Uterus (tissue), 4 donors: ENCODE data around the gene UBA52. TPM values are rescaled to one million over a fixed set of nuclear protein-coding genes. Genes with fewer than 3 reads are reported as not detected.

Experiments used
- DNase-seq, 2 donors: peaks; one replicate each; pipeline ENCODE4 v3.0.0-alpha.2; 2019 to 2020
- H3K27ac ChIP-seq, 2 donors: fragments of 200-600 bp; sonication (generic); 1 replicate in 1 of 2; 2 replicates in 1 of 2; pipeline ENCODE4 v1.5.1; 2016 to 2018
- H3K27me3 ChIP-seq, 2 donors: fragments of 200-600 bp; sonication (generic); one replicate each; pipeline ENCODE4 v1.5.1; 2018 to 2019; ENCODE audit warnings: control low read depth in 1 of 2
- H3K36me3 ChIP-seq, 2 donors: fragments of 200-600 bp; sonication (generic); one replicate each; pipeline ENCODE4 v1.5.1; 2019; ENCODE audit warnings: control low read depth in 1 of 2
- H3K4me1 ChIP-seq, 2 donors: fragments of 200-600 bp; sonication (generic); one replicate each; pipeline ENCODE4 v1.5.1; 2018 to 2019; ENCODE audit warnings: control low read depth in 1 of 2
- H3K4me3 ChIP-seq, 2 donors: fragments of 200-600 bp; sonication (generic); 1 replicate in 1 of 2; 2 replicates in 1 of 2; pipeline ENCODE4 v1.5.1; 2018 to 2019; ENCODE audit warnings: mild to moderate bottlenecking in 1 of 2
- H3K9me3 ChIP-seq, 2 donors: fragments of 200-600 bp; sonication (generic); one replicate each; pipeline ENCODE4 v1.5.1; 2019; ENCODE audit warnings: control low read depth in 1 of 2
- POLR2A ChIP-seq, 2 donors: fragments of 450-650 bp; IDR thresholded peaks; one replicate each; pipeline ENCODE4 v1.6.1; 2016; ENCODE audit warnings: antibody characterized with exemption in 2 of 2, mild to moderate bottlenecking in 1 of 2, moderate library complexity in 1 of 2
- intact Hi-C: fragments of 100-400 bp; cut with DNase I; formaldehyde crosslinking; loops from one replicate; pipeline ENCODE4 v1.15.1; 2023; ENCODE audit warnings: low total_unique reads
- total RNA-seq, 4 donors: library from RNA; depleted of rRNA in 3 of 4; stranded (reverse); fragments of >200 nt in 3 of 4; gene quantifications; one replicate each; pipeline versions ENCODE4 v1.1.0 to v1.2.4, GENCODE V29; 2014 to 2023
- TF ChIP-seq, protein P1 (sequence below), 4 experiments: fragments of 200-600 bp in 2 of 4; fragments of 450-650 bp in 2 of 4; sonication (generic) in 2 of 4; IDR thresholded peaks; one replicate each; pipeline ENCODE4 v1.5.1; 2016 to 2019; ENCODE audit warnings: antibody characterized with exemption in 4 of 4, mild to moderate bottlenecking in 2 of 4, moderate library complexity in 1 of 4
- donor health status: DM: yes; HTN: yes; CAD: no.

Gene UBA52
- total RNA-seq, 4 donors from 2014 or later = 295 to 1,369 (median 721) TPM

DNA sequence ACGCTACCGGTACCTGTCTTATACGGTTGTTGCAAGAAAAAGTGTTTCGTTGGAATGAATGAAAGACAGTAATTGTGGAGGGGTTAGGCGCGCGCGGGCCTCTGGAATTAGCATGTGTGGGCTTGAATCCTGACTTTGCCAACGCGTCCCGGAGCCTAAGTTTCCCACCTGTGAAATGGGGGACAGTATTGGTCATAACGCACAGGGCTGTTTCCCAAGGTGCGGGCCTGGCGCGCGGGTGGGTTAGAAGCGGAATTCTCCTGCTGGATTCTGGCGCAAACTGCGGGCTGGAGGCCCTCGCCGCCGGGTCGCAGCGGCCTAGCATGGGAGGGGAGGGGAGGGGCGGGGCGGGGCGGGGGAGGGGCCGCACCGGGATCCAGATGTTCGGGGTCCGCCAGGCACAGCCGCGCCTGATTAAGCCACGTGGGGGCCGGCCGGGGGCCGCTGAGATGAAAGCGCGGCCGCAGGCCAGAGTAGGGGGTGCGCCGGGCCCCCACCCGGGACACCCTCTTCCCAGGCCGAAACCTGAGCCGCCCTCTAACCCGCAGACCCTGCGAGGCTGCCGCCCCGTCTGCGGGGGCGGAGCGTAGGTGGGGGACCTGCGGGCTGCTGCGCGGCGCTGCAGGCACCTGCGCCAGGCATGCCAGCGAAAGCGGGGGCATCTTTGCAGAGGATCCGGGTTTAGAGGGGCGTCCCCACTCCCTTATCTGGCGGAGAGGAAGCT lies 39.8 kb downstream of the UBA52 start:
- DNase-seq = no peak
- Histone ChIP-seq H3K4me3 (no peak overlapping the region), H3K27me3 (peaks cover 29 to 52% of the 10 kb centered on the region in 2 donors), H3K4me1 (peaks cover 0 to 24% of the 10 kb centered on the region in 2 donors), H3K9me3 (no peaks in the 10 kb centered on the region), H3K27ac (no peak overlapping the region), H3K36me3 (no peaks in the 10 kb centered on the region)
- intact Hi-C loops = no loop called here
- TF ChIP-seq, protein P1, sequence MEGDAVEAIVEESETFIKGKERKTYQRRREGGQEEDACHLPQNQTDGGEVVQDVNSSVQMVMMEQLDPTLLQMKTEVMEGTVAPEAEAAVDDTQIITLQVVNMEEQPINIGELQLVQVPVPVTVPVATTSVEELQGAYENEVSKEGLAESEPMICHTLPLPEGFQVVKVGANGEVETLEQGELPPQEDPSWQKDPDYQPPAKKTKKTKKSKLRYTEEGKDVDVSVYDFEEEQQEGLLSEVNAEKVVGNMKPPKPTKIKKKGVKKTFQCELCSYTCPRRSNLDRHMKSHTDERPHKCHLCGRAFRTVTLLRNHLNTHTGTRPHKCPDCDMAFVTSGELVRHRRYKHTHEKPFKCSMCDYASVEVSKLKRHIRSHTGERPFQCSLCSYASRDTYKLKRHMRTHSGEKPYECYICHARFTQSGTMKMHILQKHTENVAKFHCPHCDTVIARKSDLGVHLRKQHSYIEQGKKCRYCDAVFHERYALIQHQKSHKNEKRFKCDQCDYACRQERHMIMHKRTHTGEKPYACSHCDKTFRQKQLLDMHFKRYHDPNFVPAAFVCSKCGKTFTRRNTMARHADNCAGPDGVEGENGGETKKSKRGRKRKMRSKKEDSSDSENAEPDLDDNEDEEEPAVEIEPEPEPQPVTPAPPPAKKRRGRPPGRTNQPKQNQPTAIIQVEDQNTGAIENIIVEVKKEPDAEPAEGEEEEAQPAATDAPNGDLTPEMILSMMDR (IDR thresholded peaks at IDR 0.05) = no peak
- TF ChIP-seq POLR2A (IDR thresholded peaks at IDR 0.05) = no peak

DNA sequence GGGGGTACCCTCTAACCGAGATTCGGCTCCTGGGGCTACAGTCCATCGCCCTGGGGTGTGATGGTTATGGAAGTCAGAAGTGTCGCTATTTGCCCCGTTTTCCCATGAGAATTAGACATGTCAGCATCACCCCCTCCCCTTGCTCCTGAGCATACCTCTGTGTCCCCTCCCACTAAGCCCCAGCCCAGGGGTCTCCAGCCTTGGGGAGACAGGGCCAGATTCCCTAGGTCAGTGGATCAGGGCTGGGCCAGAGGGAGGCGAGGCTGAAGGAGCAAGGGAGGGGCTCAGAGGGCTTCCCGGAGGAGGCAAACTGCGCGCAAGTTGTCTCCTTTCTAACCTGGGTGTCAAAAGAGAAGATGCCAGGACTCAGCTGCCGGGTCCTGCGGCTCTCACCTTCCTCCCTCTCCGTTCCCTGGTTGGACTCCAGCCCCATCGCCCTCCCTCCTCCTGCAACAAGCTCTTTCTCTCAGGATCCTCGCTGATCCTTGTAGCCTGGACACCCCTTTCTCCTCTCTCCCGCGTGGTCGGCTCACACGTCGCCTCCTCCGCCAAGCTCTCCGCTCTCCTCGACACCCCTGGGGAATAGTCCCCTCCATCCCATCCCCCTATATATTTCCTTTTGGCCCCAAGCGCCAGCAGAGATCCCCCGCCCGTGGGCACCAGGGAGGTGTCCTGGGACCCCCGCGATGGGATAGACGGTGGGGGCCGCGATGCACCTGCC lies 40.6 kb downstream of the UBA52 start:
- Histone ChIP-seq H3K27ac (no peak overlapping the region), H3K36me3 (no peaks in the 10 kb centered on the region), H3K9me3 (no peaks in the 10 kb centered on the region), H3K27me3 (peaks cover 29 to 48% of the 10 kb centered on the region in 2 donors), H3K4me3 (peak overlapping the region in 1 of 2 donors; percentile 28), H3K4me1 (peaks cover 0 to 20% of the 10 kb centered on the region in 2 donors)
- DNase-seq = no peak
- intact Hi-C loops = no loop called here
- TF ChIP-seq, protein P1 (IDR thresholded peaks at IDR 0.05) = no peak
- TF ChIP-seq POLR2A (IDR thresholded peaks at IDR 0.05) = no peak

DNA sequence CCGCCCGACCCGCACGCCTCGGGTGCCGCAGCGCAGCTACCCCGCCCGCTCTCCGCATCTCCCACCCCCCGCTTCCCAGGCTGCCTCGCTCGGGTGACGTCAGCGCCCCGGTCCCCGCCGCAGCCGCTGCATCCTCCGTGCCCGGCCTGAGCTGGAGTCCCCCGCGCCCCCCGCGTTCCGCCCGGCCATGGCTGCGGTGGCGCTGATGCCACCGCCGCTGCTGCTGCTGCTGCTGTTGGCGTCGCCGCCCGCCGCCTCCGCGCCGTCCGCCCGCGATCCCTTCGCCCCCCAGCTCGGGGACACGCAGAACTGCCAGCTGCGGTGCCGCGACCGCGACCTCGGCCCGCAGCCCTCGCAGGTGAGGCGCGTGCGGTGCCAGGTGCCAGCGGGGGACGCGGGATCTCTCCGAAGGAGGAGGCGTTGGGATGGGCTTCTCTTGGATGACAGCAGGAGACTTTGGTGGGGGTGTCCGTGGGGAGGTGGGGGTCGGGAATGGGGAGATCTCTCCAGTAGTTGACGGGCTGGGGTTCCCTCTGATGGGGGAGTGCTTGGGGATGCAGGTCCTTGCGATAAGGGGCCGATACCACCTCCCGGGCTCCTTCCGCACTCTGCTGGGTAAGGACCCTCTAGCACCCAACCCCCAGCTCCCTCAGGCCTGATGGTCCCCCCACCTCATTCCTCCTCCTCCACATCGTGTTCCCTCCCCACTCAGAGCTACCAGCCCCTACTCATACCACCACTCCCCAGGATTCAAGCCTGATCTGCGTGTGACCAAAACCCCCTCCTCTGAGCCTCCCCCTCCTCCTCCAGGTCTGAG lies 41.3 kb downstream of the UBA52 start, which contains the start of gene TMEM59L:
TMEM59L (plus strand) TSS at position 99 of the 817 bp plus-strand sequence; CDS start at position 188, 89 bp downstream.
- peaks cover 0 to 12% of the 10 kb centered on the region in 2 donors for H3K4me1 ChIP-seq
- H3K9me3 ChIP-seq = no peaks in the 10 kb centered on the region
- H3K27me3 ChIP-seq = peaks cover 24 to 40% of the 10 kb centered on the region in 2 donors
- DNase-seq = no peak
- H3K36me3 ChIP-seq = no peaks in the 10 kb centered on the region
- TF ChIP-seq, protein P1 (IDR thresholded peaks at IDR 0.05) = no peak
- TF ChIP-seq POLR2A (IDR thresholded peaks at IDR 0.05) = no peak
- H3K4me3 ChIP-seq = peak within 1 kb of the TSS in 1 of 2 donors; percentile 28
- intact Hi-C loops = no loop called here
- H3K27ac ChIP-seq = no peak within 1 kb of the TSS

DNA sequence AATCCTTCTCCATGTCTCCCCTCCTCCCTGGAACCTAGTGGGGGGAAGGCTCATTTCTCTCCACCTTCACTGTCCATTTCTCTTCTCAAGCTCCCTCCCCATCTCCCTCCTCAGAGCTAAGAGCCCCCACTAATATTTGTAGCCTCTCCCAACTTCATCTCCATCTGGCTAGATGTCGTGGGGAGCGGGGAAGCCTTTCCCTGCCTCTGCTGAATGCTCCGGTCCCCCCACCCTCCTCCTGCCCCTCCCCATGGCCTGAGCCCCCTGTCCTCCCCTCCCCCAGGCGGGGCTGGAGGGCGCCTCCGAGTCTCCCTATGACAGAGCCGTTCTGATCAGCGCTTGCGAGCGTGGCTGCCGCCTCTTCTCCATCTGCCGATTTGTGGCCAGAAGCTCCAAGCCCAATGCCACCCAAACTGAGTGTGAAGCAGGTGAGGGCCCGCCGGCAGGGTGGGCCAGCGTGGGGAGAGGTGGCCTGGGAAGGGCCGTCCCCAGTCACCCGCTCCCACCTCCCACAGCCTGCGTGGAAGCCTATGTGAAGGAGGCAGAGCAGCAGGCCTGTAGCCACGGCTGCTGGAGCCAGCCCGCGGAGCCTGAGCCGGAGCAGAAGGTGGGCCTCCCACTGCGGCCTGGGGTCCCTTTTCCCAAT lies 42.1 kb downstream of the UBA52 start:
- intact Hi-C loops = no loop called here
- peaks cover 24 to 35% of the 10 kb centered on the region in 2 donors for H3K27me3 ChIP-seq
- no peaks in the 10 kb centered on the region for H3K9me3 ChIP-seq
- no peak for DNase-seq
- H3K36me3 ChIP-seq = no peaks in the 10 kb centered on the region
- H3K27ac ChIP-seq = no peak overlapping the region
- no peak overlapping the region for H3K4me3 ChIP-seq
- TF ChIP-seq, protein P1 (IDR thresholded peaks at IDR 0.05) = no peak
- no peak for TF ChIP-seq POLR2A (IDR thresholded peaks at IDR 0.05)
- H3K4me1 ChIP-seq = peaks cover 0 to 12% of the 10 kb centered on the region in 2 donors
